ENCODE measurements around the gene RSPRY1.
"Not testable (repeated sequence)": the region's sequence is repeated elsewhere in the genome, so short reads cannot be mapped to it uniquely, and the experiment has no call there.

RSPRY1 gene

DNA sequence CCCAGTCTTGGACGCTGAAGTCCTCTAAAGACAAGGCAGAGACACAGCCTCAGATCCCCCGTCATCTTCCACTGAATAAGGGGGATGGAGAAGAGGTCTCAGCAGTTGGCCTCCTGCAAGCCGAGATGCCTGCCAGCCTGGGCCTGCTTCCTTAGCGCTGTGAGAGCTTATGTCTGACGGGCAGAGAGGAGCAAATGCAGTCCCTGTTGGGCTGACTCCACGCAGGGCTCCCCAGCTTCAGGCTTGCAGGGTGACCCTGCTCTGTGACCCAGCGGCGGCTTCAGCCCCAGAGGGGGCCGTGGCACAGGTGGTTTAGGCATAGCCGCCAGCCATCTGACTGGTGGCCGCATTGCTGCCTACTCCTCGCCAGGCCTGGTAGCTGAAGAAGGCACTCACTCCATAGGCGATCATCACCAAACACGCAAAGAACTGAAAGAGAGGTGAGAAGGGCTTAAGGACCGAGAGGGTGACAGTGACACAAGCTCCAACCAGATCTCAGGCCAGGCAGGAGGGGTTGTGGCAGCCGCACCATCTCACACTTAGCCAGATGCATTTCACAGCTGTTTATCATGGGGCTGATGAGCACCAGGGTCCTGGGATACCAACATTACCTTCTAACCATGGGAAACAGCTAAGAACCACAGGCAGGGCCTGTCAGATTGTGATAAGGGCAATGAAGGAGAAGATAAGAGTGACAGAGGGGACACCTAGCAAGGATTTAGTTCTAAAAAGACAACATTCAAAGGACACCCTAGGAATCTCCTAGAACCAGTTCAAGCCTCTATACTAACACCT lies 70.7 kb downstream of the RSPRY1 start:
- no peak for DNase-seq

DNA sequence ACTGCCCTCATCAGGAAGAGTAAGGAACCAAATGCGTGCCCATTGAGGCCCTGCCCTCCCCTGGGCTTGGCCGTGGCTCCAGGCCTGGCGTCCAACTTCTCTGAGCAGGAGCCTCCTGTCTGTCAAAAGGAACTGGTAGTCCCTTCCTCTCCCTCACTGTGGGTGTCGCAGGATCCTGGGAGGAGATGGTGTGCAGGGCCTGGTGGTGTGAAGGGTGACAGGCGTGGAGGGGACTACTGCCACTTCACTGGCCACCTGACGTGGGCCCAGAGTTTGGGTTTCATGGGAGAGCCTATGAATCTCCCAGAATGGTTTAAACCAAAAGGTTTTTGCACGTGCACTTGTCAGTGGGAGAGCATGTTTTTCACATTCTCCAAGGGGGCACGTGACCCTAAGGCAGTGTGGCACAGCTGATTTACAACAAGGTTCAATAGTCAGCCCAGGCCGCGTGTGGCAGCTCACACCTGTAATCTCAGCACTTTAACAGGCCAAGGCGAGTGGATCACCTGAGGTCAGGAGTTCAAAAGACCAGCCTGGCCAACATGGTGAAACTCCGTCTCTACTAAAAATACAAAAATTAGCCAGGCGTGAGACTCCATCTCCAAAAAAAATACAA lies 71.4 kb downstream of the RSPRY1 start:
- DNase-seq: no peak

DNA sequence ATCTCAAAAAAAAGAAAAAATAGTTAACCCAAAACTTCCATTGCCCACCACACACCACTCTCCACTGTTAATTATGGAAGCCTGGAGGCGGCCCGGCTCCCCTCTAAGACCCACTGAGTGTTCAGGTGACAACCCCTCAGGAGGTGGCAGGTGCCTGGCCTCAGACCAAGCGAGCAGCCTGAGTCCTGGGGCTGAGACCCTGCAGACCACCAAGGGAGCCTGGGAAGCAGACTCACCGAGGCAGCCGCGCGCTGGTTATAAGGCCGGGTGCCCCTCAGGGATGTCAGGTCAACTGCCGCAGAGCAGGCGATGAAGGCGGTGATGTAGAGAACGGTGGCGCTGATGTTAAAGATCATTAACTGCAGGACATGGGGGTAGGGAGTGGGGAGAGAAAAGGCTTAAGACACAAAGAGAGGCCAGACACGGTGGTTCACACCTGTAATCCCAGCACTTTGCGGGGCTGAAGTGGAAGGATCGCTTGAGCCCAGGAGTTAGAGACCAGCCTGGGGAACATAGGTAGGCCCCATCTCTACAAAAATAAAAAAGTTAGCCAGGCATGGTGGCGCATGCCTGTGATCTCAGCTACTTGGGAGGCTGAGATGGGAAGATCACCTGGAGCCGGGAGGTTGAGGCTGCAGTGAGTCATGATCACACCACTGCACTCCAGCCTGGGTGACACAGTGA lies 72.2 kb downstream of the RSPRY1 start:
- DNase-seq: no peak

DNA sequence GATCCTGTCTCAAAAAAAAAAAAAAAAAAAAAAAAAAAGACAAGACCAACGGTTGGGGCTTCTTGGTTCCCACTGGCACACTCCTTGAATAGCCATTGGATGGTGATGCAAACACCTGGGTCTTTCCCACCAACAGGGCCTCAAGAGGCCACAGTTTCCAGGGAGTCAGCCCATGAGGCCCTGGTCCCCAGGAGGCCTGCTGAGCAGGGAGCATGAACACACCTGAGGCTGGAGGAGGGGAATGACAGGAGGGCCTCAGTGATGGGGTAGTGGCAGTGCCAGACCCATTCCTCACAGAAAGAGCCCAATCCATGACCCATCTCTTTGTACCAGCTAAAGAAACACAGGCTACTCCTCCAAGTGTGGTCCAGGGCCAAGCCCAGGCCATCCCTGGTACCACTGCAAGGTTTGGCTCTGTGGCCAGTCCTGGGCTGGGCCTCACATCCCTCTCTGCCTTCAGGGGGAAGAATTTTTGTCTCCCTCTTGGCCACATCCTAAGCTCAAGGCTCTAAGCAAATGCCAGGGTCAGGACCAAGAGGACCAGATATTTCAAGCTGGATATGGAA lies 72.9 kb downstream of the RSPRY1 start:
- DNase-seq: no peak

DNA sequence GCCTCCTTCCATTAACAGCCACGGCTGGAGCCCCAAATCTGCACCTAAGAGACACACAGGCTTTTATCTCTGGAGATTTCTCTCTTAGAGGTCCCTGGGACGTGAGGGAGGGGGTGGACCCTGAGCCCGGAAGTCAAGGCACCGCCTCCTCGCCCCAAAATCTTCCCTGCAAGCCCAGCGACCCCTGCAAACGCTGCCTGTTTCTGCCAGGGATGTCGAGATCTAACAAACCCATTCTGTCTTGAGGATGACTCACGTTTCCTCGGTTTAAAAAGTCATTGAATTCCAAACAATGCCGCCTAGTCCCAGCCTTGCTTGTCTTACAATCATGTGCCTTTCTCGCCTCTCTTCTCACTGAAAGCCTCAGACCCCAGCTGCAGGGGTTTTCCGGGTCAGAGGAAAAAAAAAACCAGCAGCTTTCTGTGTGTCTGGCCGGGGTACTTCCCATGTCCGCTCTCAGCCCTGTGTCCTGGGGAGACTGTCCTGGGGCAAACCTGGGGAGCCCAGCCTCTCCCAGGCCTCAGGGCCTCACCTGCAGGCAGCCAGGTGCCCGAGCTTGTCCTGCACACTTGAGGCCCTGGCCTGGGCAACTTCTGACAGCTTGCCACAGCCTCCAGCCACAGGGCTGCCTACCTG lies 74.3 kb downstream of the RSPRY1 start:
- DNase-seq: peak; percentile 13

DNA sequence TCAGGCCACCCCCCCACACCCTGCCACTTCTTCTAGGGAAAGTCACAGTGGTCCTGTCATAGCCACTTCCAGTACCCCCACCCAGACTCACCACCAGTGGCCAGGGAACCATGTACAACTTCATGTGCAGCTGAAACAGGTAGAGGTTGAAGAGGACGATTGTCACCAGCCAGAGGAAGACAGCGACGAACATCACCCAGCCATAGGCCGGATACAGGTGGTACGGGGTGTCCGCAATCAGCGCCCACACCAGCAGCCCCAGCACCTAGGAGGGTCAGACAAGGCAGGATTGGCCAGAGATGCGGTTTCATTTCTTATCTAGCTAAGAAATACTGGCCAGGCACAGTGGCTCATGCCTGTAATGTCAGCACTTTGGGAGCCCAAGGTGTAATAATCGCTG lies 75.7 kb downstream of the RSPRY1 start:
- no peak for DNase-seq

DNA sequence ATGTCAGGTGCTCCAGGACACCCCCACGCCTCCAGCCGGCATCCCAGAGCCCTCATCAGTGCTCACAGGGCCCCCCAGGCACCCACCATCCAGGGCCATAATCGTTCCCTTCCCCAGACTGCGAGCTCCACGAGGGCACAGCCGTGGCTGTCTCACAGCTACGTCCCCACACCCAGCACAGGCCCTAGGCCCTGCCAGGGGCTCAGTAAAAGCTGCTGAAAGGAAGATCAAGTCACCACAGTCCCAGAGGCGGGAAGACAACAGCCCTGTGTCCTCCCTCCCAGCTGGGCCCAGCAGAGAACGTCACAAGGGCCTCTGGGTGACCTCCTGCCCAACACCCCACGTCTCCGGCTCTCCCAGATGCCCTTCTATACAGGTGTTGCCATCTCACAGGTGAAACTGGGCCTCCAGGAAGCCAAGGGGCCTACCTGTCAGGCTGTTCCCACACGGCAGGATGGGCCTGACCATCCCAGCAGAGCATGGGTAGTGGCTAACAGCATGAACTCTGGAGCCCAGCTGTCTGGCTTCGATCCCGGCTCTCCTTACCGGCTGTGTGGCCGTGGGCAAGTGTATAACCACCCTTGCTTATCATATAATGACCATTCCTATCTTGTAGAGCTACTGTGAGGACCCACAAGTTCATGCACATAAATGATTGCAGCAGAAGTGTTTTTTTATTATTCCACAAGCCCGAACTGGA lies 76.9 kb downstream of the RSPRY1 start:
- no peak for DNase-seq

DNA sequence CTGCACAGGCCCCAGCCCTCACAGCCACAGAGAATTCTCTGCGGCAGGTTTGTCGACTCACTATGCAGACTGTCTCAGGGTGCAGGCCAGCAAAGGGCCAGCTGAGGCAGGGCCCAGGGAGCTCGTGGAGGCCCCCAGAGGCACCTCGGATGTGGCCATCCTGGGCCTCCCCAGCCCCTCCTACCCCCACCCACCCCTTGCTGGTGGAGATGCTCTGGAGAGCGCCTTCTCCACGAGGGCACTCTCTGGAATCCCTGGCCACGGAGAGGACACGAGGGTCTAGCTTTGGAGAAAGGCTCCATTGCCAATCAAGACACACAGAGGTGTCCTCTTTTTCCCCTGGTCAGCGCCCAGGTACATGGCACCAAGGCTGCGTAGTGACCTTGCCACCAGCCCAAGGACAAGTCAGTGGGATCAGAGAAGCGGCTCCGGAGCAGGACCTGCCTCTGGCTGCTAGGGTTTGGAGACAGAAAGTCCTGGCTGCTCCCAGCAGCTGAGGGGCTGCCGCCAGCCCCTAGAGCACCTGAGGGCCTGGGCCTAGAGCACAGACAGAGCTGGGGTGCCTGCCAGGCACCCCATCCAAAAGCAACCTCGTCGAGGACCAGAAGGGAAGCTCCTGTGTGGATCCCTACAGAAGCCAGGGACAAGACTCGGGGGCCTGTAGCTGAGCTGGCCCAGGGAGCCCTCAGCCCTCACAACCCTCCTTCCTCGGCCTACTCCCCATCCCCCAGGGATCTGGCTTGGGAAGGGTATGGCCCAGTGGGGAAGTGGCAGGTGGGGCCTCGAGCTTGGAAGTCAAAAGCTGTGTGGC lies 77.6 kb downstream of the RSPRY1 start:
- no peak for DNase-seq

DNA sequence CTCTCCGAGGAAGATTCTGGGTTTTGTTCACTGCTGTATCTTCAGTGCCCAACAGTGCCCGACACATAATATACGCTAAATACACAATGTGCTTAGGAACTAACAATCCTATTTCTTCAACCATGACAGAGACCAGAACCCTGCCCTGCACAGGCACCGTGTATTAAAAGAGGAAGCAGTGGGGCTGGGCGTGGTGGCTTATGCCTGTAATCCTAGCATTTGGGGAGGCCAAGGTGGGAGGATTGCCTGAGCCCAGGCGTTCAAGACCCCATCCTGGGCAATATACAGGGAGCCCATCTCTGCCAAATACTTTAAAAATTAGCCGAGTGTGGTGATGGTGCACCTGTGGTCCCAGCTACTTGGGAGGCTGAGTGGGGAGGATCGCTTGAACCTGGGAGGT lies 78.3 kb downstream of the RSPRY1 start:
- DNase-seq: no peak

DNA sequence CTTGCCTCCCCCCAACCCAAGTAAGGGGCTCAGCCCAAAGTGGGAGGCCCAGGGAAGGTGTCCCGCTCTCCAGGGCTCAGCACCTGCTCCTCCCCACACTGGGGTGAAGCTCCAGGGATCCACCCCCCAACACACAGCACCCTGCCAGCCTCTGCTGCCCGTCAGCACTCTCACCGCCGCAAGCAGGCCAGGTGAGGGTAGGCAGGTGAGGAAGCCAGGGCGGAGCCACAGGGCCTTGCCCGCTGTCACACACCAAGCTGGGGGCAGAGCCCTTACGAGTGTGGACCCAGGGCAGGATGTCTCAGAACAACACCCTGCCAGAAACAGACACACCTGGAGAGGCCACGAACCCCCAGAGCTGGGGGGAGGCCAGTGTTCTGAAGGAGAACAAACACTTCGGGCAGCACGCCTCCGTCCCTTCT lies 78.8 kb downstream of the RSPRY1 start:
- no peak for DNase-seq

DNA sequence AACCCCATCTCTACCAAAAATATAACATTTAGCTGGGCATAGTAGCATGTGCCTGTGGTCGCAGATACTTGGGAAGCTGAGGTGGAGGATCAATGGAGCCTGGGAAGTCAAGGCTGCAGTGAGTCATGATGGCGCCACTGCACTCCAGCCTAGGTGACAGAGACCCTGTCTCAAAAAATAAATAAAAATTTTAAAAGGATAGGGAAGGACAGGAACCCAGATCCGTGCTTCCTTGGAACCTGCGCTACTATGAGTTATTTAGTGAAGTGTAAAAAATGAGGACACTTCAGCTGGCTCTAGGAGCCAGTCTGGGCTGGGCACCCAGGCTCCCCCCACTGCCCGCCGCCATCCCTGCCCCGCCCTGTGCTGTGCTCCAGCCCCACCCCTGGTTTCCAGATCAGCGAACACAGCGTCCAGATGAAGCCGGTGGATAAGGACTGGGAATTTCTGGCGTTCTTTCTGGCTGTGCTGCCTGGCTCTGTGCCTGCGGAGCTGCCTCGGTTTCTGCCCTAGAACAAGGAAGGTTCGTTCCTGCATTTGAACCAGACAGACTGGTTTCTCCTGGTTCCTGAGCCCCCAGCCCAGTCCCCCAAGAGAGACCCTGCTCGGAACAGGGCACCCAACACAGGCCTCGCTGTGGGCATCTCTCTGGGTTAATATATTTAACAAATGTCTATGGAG lies 79.9 kb downstream of the RSPRY1 start:
- DNase-seq: no peak

DNA sequence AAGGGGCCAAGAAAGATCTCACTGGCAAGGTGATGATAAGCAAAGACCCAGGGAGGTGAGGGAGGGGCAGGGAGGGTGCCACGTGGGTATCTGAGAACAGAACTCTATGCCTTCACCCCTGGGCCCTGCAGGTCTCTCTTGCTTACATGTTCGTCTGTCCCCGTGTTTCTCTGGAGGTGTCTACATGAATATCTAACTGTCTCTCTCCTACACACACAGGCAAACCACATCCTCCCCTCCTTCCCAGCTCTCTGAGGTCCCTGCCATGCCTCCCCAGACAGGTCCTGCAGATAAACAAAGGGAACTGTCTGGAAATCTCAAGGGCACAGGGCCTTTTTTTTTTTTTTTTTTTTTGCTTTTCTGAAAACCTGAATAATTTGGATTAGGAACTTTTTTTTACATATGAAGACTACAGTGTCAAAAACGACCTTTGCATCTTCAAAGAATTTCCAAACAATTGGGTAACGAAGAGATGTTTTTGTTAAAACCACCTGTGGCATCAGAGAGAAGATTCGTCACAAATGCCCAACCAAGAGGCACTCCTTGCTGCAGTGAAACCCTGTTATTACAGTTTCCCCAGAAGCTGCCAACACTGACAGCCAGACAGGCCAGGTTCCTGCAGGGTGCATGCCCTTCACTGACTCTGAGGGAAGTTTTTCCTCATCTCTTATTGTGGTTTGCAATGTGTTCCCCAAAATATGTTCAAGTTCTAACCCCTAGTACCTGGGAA lies 80.6 kb downstream of the RSPRY1 start:
- DNase-seq: peak; percentile 36

DNA sequence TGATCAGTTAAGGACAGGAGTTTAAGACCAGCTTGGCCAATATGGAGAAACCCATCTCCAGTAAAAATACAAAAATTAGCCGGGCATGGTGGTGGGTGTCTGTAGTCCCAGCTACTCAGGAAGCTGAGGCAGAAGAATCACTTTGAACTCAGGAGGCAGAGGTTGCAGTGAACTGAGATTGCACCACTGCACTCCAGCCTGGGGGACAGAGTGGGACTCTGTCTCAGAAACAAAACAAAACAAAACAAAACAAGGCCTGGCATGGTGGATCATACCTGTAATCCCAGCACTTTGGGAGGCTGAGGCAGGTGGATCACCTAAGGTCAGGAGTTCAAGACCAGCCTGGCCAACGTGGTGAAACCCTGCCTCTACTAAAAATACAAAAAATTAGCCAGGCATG lies 81.2 kb downstream of the RSPRY1 start:
- not testable (repeated sequence) for DNase-seq

DNA sequence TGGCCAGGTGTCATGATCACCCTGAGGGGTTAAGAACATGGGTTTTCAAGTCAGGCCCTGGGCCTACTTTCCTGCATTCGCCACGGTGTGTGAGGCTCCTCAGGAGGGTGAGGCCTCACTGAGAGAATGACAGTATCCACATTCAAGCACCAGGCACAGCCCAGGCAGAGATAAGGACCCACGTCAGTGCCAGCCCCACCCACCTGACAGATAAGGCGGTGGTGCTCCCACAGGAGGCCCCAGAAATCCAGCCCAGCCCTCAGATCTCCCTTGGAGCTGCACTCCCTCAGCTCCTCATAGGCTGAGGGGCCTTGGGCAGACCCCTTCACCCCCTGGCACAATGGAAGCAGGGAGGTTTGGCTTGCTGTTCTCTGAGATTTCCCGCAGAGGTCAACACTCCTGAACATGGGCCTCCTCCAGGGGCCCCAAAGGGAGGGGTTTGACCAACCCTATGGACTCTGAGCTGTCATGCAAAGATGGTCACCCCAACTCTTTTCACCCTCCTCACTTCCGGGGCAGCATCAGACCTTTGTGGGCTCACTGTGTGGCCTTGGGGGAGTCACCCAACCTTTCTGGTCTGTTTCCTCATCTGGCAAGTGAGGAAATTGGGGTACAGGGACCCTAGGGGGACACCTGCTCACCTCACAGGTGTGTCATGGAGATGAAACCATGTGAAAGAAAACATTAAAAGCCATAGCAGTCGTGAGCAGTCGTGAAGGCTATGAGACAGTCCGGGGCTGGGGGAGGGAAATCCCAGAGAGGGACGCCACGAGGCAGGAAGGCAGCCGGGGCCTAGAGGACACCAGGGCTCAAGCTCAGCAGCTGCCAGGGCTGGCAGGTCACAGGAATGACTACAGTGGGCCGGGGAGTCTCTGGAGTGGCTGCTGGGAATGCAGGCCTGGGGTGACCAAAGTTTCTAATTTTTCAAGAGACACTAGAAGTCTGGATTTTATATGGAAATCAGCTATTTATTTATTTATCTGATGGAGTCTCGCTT lies 83.0 kb downstream of the RSPRY1 start:
- DNase-seq: no peak

DNA sequence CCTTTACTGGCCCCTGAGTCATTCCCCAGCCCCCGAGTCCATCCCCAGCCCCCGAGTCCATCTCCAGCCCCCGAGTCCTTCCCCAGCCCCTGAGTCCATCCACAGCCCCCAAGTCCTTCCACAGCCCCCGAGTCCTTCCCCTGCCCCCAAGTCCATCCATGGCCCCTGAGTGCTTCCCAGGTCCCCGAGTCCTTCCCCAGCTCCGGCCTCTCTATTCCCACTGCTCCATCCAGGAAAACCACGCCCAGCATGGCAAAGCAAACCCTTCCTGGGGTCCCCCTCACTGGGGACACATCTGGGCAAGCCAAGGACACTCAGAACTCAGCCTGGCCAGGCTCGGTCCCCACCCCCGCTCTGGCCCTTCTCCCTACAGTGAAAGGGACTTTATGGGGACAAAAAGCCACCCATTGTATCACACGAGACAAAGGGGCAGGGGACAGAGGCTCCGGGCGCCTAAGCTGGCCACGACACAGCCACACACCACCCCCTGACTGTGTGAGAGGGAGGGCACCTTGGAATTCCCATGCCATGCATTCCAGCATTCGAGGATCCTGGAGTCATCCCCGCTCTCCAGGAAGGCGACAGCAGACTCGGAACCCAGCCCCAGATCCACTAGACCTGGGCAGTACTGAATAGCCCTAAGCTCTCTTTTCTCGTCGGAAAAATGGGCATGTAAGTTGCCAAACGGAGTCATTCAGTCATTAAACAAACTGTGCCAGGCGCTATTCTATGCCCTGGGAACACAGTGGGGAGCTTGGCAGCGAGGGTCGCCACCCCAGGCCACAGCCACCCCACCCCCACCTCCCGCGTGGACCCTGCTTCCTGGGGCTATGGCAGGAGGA lies 84.3 kb downstream of the RSPRY1 start:
- DNase-seq: no peak

DNA sequence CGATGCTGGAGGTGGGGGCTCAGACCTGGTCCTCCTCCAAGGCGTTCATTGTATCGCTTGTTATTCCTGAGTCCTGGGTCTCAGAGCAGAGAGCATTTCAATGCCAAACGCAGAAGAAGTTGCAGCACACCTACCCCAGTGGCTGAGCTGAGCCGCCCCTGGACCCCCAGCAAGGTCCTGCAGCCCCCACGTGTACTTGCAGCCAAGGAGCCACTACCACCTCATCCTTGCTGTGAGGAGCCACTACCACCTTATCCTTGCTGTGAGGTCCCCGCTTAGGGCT lies 84.9 kb downstream of the RSPRY1 start:
- no peak for DNase-seq

DNA sequence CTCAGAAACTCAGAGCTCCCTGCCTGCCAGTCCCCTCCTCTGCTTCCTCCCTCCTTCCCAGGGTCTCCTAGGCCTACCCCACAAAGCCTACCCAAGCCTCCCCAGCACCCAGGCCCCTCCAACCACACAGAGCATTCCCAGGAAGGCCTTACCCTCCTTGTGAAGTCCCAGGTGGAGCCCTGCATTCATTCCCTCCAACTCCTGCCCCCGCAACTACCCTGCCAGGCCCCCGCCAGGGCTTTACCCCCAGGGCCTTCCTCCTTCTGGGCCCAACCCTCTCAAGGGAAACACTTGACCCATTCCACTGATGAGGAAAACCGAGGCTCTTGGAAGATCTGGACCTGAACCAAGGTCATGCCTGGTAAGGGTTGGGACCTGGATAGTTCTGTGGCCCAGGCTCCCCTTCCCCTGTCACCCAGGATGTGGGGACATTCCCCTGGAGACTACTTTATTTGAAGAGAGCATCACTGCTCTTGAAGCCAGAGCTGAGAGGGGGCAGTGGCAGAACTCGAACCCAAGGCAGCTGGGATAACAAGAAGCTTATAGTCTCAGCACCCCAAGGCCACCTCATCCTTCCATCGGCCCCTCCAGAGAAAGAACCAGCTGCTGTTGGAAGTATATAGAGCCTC lies 85.9 kb downstream of the RSPRY1 start:
- no peak for DNase-seq

DNA sequence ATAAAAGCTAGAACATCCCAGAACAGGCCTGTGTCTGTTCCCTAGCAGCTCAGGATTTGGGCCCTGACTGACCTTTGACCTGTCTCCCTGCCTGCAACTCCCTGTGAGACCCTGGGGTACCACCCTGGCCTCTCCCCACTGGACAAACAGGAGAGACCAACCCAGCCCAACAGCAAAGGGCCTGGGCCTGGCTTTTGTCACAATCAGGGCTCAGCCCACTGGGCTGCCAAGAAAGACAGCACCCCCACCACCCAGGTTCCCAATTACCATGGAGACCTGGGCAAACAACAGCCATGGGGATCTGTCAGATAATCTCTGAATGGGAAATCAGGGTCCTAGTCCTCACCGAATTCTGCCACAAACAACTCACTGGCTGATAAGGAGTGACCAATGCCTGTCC lies 87.2 kb downstream of the RSPRY1 start:
- DNase-seq: no peak
